OCI-LY1 (cell line): ENCODE results near the gene DCTN4.

Experiments used
- H2AFZ ChIP-seq: fragments of 200-600 bp; sonication (generic), shearing (Covaris generic); 2 replicates; pipeline ENCODE4 v1.6.0; 2014; ENCODE audit warnings: antibody characterized with exemption, mild to moderate bottlenecking, low read length
- H3F3A ChIP-seq: fragments of 200-600 bp; sonication (generic), shearing (Covaris generic); 2 replicates; pipeline ENCODE4 v1.6.0; 2014; ENCODE audit warnings: mild to moderate bottlenecking, antibody characterized with exemption, low read length, moderate library complexity; ENCODE audit not compliant: insufficient read depth
- H3K27ac ChIP-seq: fragments of 200-600 bp; sonication (generic); 2 replicates; pipeline ENCODE4 v1.5.1; 2014; ENCODE audit warnings: low read length, mixed run types, mild to moderate bottlenecking, low read depth; ENCODE audit not compliant: poor library complexity, severe bottlenecking
- H3K27me3 ChIP-seq: fragments of 200-600 bp; sonication (generic); 2 replicates; pipeline ENCODE4 v1.6.0; 2014; ENCODE audit warnings: antibody characterized with exemption, mild to moderate bottlenecking, low read length, moderate library complexity; ENCODE audit not compliant: insufficient read depth
- H3K36me3 ChIP-seq: fragments of 200-600 bp; sonication (generic); 2 replicates; pipeline ENCODE4 v1.6.1; 2014; ENCODE audit warnings: mild to moderate bottlenecking, antibody characterized with exemption, low read length, moderate library complexity, mixed read lengths; ENCODE audit not compliant: insufficient read depth
- H3K4me1 ChIP-seq: fragments of 200-600 bp; sonication (generic); 2 replicates; pipeline ENCODE4 v1.5.1; 2014; ENCODE audit warnings: mild to moderate bottlenecking, low read length, moderate library complexity; ENCODE audit not compliant: insufficient read depth, severe bottlenecking
- H3K4me2 ChIP-seq: fragments of 200-600 bp; sonication (generic), shearing (Covaris generic); 2 replicates; pipeline ENCODE4 v1.6.1; 2014; ENCODE audit warnings: low read length
- H3K4me3 ChIP-seq: fragments of 200-600 bp; sonication (generic); 2 replicates; pipeline ENCODE4 v1.5.1; 2014; ENCODE audit warnings: low read length, low read depth, mild to moderate bottlenecking, mixed read lengths; ENCODE audit not compliant: poor library complexity, severe bottlenecking
- H3K79me2 ChIP-seq: fragments of 200-600 bp; shearing (Covaris generic); 2 replicates; pipeline ENCODE4 v1.6.1; 2016; ENCODE audit warnings: mixed run types, low read length, mixed read lengths; ENCODE audit not compliant: insufficient read depth
- H3K9ac ChIP-seq: fragments of 200-600 bp; sonication (generic), shearing (Covaris generic); 2 replicates; pipeline ENCODE4 v1.6.1; 2014; ENCODE audit warnings: mild to moderate bottlenecking, low read length, mixed read lengths
- H3K9me2 ChIP-seq: fragments of 200-600 bp; sonication (generic), shearing (Covaris generic); 2 replicates; pipeline ENCODE4 v1.6.1; 2014; ENCODE audit warnings: low read depth, mild to moderate bottlenecking, low read length, mixed read lengths
- H3K9me3 ChIP-seq: fragments of 200-600 bp; shearing (Covaris generic); 2 replicates; pipeline ENCODE4 v1.6.1; 2014; ENCODE audit warnings: low read length, mixed read lengths
- H4K20me1 ChIP-seq: fragments of 200-600 bp; sonication (generic), shearing (Covaris generic); 2 replicates; pipeline ENCODE4 v1.6.0; 2016; ENCODE audit warnings: mild to moderate bottlenecking, low read length; ENCODE audit not compliant: insufficient read depth
- EZH2 ChIP-seq: fragments of 200-600 bp; sonication (generic), shearing (Covaris generic); IDR thresholded peaks from 2 replicates; pipeline ENCODE4 v1.8.0; 2017; ENCODE audit warnings: borderline replicate concordance, mixed run types, mild to moderate bottlenecking, antibody characterized with exemption, low read length, moderate library complexity, mixed read lengths
- TF ChIP-seq, protein P1 (sequence below): fragments of 200-600 bp; sonication (generic), shearing (Covaris generic); IDR thresholded peaks from 2 replicates; pipeline ENCODE4 v1.5.1; 2017; ENCODE audit warnings: mild to moderate bottlenecking, antibody characterized with exemption, low read length, moderate library complexity, mixed read lengths

DCTN4 gene

DNA sequence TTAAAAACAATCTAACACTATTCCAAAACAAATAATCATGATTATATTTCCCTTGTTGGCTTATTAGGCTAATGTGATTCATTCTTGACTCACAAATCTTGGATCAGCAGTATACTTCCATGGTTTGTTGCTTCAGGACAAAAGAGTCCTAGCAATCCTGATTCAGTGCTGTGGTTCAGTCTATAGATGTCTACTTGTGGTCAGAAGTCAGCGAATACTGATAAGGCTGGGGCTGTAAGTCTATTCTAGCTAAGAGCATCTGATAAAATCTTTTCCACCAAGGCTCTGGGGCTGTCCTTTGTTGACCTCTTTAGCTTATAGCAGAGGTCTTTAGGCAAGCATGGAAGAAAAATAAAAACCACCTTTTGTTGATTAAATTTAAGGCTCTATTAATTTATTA lies 15.3 kb upstream of the DCTN4 start:
- Histone ChIP-seq H2AFZ (no peak overlapping the region), H3K9me2 (no peaks in the 10 kb centered on the region), H3K9ac (no peak overlapping the region), H3K4me1 (no peaks in the 10 kb centered on the region), H3K79me2 (no peaks in the 10 kb centered on the region), H3K4me2 (no peak overlapping the region), H3K27ac (no peak overlapping the region), H4K20me1 (no peaks in the 10 kb centered on the region), H3K27me3 (no peaks in the 10 kb centered on the region), H3K4me3 (no peak overlapping the region), H3K36me3 (no peaks in the 10 kb centered on the region), H3F3A (no peaks in the 10 kb centered on the region), H3K9me3 (0 out of 2 replicates have a peak, but pooled peaks cover 3% of the 10 kb centered on the region)
- no peak for TF ChIP-seq EZH2
- TF ChIP-seq, protein P1, sequence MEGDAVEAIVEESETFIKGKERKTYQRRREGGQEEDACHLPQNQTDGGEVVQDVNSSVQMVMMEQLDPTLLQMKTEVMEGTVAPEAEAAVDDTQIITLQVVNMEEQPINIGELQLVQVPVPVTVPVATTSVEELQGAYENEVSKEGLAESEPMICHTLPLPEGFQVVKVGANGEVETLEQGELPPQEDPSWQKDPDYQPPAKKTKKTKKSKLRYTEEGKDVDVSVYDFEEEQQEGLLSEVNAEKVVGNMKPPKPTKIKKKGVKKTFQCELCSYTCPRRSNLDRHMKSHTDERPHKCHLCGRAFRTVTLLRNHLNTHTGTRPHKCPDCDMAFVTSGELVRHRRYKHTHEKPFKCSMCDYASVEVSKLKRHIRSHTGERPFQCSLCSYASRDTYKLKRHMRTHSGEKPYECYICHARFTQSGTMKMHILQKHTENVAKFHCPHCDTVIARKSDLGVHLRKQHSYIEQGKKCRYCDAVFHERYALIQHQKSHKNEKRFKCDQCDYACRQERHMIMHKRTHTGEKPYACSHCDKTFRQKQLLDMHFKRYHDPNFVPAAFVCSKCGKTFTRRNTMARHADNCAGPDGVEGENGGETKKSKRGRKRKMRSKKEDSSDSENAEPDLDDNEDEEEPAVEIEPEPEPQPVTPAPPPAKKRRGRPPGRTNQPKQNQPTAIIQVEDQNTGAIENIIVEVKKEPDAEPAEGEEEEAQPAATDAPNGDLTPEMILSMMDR = no peak

DNA sequence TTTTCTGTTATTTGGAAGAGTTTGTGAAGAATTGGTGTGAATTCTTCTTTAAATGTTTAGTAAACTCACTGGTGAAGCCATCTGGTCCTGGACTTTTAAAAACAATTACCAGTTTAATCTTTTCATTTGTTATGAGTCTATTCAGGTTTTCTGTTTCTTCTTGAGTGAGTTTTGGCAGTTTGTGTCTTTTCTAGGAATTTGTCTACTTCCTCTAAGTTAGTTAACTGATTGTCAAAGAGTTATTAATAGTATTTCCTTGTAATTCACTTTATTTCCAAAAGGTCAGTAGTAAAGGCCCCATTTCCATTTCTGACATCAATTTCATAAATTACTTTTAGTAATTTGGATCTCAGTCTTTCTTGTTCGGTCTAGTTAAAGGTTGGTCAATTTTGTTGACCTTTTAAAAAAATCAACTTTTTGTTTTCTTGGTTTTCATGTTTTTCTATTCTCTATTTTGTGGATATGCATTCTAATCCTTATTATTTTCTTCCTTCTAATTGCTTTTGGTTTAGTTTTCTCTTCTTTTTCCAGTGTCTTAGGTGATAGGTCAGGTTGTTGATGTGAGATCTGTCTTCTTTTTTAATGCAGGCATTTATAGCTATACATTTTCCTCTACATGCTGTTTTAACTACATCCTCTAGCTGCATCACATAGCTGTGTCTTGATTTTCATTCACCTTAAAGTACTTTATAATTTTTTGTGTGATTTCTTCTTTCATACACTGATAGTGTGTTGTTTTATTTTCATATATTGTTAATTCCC lies 12.4 kb upstream of the DCTN4 start:
- Histone ChIP-seq H3K4me3 (no peak overlapping the region), H3K9me2 (no peaks in the 10 kb centered on the region), H3K4me2 (no peak overlapping the region), H3K9ac (no peak overlapping the region), H3K9me3 (0 out of 2 replicates have a peak, but pooled peaks cover 3% of the 10 kb centered on the region), H3K79me2 (no peaks in the 10 kb centered on the region), H2AFZ (no peak overlapping the region), H3K27ac (no peak overlapping the region), H3K36me3 (no peaks in the 10 kb centered on the region), H3K27me3 (no peaks in the 10 kb centered on the region), H3F3A (no peaks in the 10 kb centered on the region), H3K4me1 (no peaks in the 10 kb centered on the region), H4K20me1 (no peaks in the 10 kb centered on the region)
- TF ChIP-seq, protein P1 = no peak
- no peak for TF ChIP-seq EZH2

- Histone ChIP-seq H3K9me2 (no peaks in the 10 kb centered on the region), H3K4me2 (no peak overlapping the region), H4K20me1 (no peaks in the 10 kb centered on the region), H3K79me2 (no peaks in the 10 kb centered on the region), H3K27me3 (no peaks in the 10 kb centered on the region), H3K9ac (no peak overlapping the region), H3F3A (no peaks in the 10 kb centered on the region), H3K9me3 (no peaks in the 10 kb centered on the region), H3K27ac (no peak overlapping the region), H3K4me1 (no peaks in the 10 kb centered on the region), H3K4me3 (no peak overlapping the region), H3K36me3 (no peaks in the 10 kb centered on the region), H2AFZ (no peak overlapping the region)
- TF ChIP-seq, protein P1 = no peak
- no peak for TF ChIP-seq EZH2
Observed at GRCh38 chr5:150766251-150766650, 7.4 kb upstream of the DCTN4 start.
